H9 (cell line): ENCODE data around the gene MCHR1. TPM values are rescaled to one million over a fixed set of nuclear protein-coding genes. Genes with fewer than 3 reads are reported as not detected.

Source experiments
- DNase-seq: peaks from one replicate; pipeline ENCODE4 v3.0.0-alpha.2; 2017
- H2AFZ ChIP-seq: one replicate; pipeline ENCODE4 v1.6.1; 2013; ENCODE audit warnings: mild to moderate bottlenecking, low read length, control low read depth, moderate library complexity
- H2AK5ac ChIP-seq: 2 replicates; pipeline ENCODE4 v1.6.1; 2013; ENCODE audit warnings: low read length, control low read depth, mixed read lengths; ENCODE audit not compliant: insufficient read length
- H2BK120ac ChIP-seq: one replicate; pipeline ENCODE4 v1.6.1; 2013; ENCODE audit warnings: low read depth, mild to moderate bottlenecking, low read length, control low read depth, inconsistent platforms; ENCODE audit not compliant: poor library complexity, severe bottlenecking
- H2BK12ac ChIP-seq: 2 replicates; pipeline ENCODE4 v1.6.1; 2013; ENCODE audit warnings: low read length, control low read depth, mixed read lengths, low read depth; ENCODE audit not compliant: insufficient read length
- H2BK15ac ChIP-seq: 2 replicates; pipeline ENCODE4 v1.6.1; 2013; ENCODE audit warnings: low read depth, low read length, control low read depth
- H2BK20ac ChIP-seq: one replicate; pipeline ENCODE4 v1.6.1; 2013; ENCODE audit warnings: low read depth, mild to moderate bottlenecking, low read length, control low read depth, inconsistent platforms; ENCODE audit not compliant: poor library complexity, severe bottlenecking
- H2BK5ac ChIP-seq: 2 replicates; pipeline ENCODE4 v1.6.1; 2013; ENCODE audit warnings: low read length, control low read depth, mixed read lengths; ENCODE audit not compliant: insufficient read length
- H3K14ac ChIP-seq: 2 replicates; pipeline ENCODE4 v1.6.1; 2013; ENCODE audit warnings: low read length, control low read depth; ENCODE audit not compliant: insufficient read depth
- H3K18ac ChIP-seq: 2 replicates; pipeline ENCODE4 v1.6.1; 2013; ENCODE audit warnings: low read depth, mild to moderate bottlenecking, mixed read lengths, low read length, control low read depth; ENCODE audit not compliant: insufficient read length
- H3K23ac ChIP-seq: 2 replicates; pipeline ENCODE4 v1.6.1; 2013; ENCODE audit warnings: low read length, control low read depth, mixed read lengths, low read depth; ENCODE audit not compliant: insufficient read length
- H3K23me2 ChIP-seq: 2 replicates; pipeline ENCODE4 v1.6.1; 2013; ENCODE audit warnings: low read depth, mild to moderate bottlenecking, mixed read lengths, low read length, control low read depth; ENCODE audit not compliant: insufficient read length, poor library complexity, severe bottlenecking
- H3K27ac ChIP-seq: 2 replicates; pipeline ENCODE4 v1.5.1; 2013; ENCODE audit warnings: low read length, control low read depth, mixed read lengths, low read depth; ENCODE audit not compliant: insufficient read length
- H3K27me3 ChIP-seq: 2 replicates; pipeline ENCODE4 v1.6.1; 2013; ENCODE audit warnings: low read length, control low read depth, inconsistent platforms; ENCODE audit not compliant: insufficient read depth
- H3K4ac ChIP-seq: 2 replicates; pipeline ENCODE4 v1.6.1; 2013; ENCODE audit warnings: low read depth, mild to moderate bottlenecking, control low read depth, inconsistent platforms, low read length, moderate library complexity
- H3K4me1 ChIP-seq: 2 replicates; pipeline ENCODE4 v1.6.1; 2013; ENCODE audit warnings: low read length, control low read depth, inconsistent platforms; ENCODE audit not compliant: insufficient read depth
- H3K4me2 ChIP-seq: 2 replicates; pipeline ENCODE4 v1.6.1; 2013; ENCODE audit warnings: low read length, control low read depth, mixed read lengths; ENCODE audit not compliant: insufficient read length, insufficient read depth
- H3K56ac ChIP-seq: 2 replicates; pipeline ENCODE4 v1.6.1; 2013; ENCODE audit warnings: low read depth, mild to moderate bottlenecking, mixed read lengths, low read length, control low read depth; ENCODE audit not compliant: insufficient read length
- H3K79me1 ChIP-seq: 2 replicates; pipeline ENCODE4 v1.6.1; 2013; ENCODE audit warnings: low read depth, mild to moderate bottlenecking, moderate library complexity, low read length, control low read depth, inconsistent platforms; ENCODE audit not compliant: insufficient read depth, poor library complexity, severe bottlenecking
- H3K79me2 ChIP-seq: 2 replicates; pipeline ENCODE4 v1.6.1; 2013; ENCODE audit warnings: low read length, control low read depth, inconsistent platforms; ENCODE audit not compliant: insufficient read depth
- H3K9ac ChIP-seq: 2 replicates; pipeline ENCODE4 v1.6.1; 2013; ENCODE audit warnings: low read length, control low read depth, mixed read lengths; ENCODE audit not compliant: insufficient read length; ENCODE audit errors: extremely low read depth
- H3K9me3 ChIP-seq: one replicate; pipeline ENCODE4 v1.6.1; 2013; ENCODE audit warnings: low read depth, low read length, inconsistent platforms; ENCODE audit not compliant: control insufficient read depth
- H3T11ph ChIP-seq: one replicate; pipeline ENCODE4 v1.6.1; 2013; ENCODE audit warnings: mild to moderate bottlenecking, low read length, control low read depth, inconsistent platforms
- H4K20me1 ChIP-seq: one replicate; pipeline ENCODE4 v1.6.1; 2013; ENCODE audit not compliant: control insufficient read depth, insufficient read length, insufficient read depth
- H4K5ac ChIP-seq: 2 replicates; pipeline ENCODE4 v1.6.1; 2013; ENCODE audit warnings: low read depth, mild to moderate bottlenecking, mixed read lengths, low read length, control low read depth; ENCODE audit not compliant: insufficient read length
- H4K8ac ChIP-seq: replicated peaks from 2 replicates; pipeline ENCODE4 v1.6.1; 2013; ENCODE audit warnings: low read length, control low read depth, mixed read lengths, low read depth; ENCODE audit not compliant: insufficient read length
- H4K91ac ChIP-seq: 2 replicates; pipeline ENCODE4 v1.6.1; 2013; ENCODE audit warnings: low read depth, mild to moderate bottlenecking, moderate library complexity, mixed read lengths, low read length, control low read depth; ENCODE audit not compliant: insufficient read length
- H3K27ac Mint-ChIP-seq, 3 experiments: 2 replicates in 2 of 3; 3 replicates in 1 of 3; pipeline ENCODE4 v1.8.0; 2020 to 2021; ENCODE audit warnings: mixed read lengths in 3 of 3, mild to moderate bottlenecking in 1 of 3, moderate library complexity in 1 of 3
- H3K27me3 Mint-ChIP-seq: 2 replicates; pipeline ENCODE4 v1.8.0; 2021; ENCODE audit warnings: low read depth, mild to moderate bottlenecking, moderate library complexity, mixed read lengths
- H3K36me3 Mint-ChIP-seq, 3 experiments: 2 replicates in 2 of 3; 3 replicates in 1 of 3; pipeline ENCODE4 v1.8.0; 2020 to 2021; ENCODE audit warnings: low read depth in 3 of 3, mixed read lengths in 3 of 3; ENCODE audit not compliant: insufficient read depth in 1 of 3
- H3K4me1 Mint-ChIP-seq, 2 experiments: 2 replicates each; pipeline ENCODE4 v1.8.0; 2020; ENCODE audit warnings: mixed read lengths in 2 of 2
- H3K4me3 Mint-ChIP-seq, 2 experiments: 2 replicates in 1 of 2; 3 replicates in 1 of 2; pipeline ENCODE4 v1.8.0; 2020 to 2021; ENCODE audit warnings: mild to moderate bottlenecking in 2 of 2, mixed read lengths in 2 of 2, moderate library complexity in 1 of 2
- H3K9me3 Mint-ChIP-seq, 2 experiments: 2 replicates in 1 of 2; 3 replicates in 1 of 2; pipeline ENCODE4 v1.8.0; 2020; ENCODE audit warnings: mild to moderate bottlenecking in 2 of 2, mixed read lengths in 2 of 2, moderate library complexity in 1 of 2
- CTCF ChIP-seq: fragments of 200-600 bp; sonication (generic); conservative IDR thresholded peaks from 3 replicates; pipeline ENCODE4 v1.8.0; 2021; ENCODE audit warnings: antibody characterized with exemption, mild to moderate bottlenecking
- WGBS: extraction: QIAGEN DNeasy Blood & Tissue Kit; methylation state at CpG from one replicate; pipeline ENCODE4 v1.1.7; 2013; ENCODE audit warnings: missing lambda C conversion rate, low lambda C conversion rate, mixed read lengths; ENCODE audit not compliant: insufficient read length; ENCODE audit errors: extremely low coverage; 5-methylcytosine and 5-hydroxymethylcytosine counted together
- total RNA-seq: library from RNA; stranded (reverse); gene quantifications from 2 replicates; pipeline ENCODE4 v1.2.1, GENCODE V29; 2021

Gene MCHR1
- total RNA-seq, 1 experiment from 2014 or later, result 2.9 TPM

- H3K4me3 Mint-ChIP-seq, result no peak overlapping the region
- Histone ChIP-seq H2AK5ac (no peak overlapping the region), H2AFZ (no peak overlapping the region), H3K9me3 (no peaks in the 10 kb centered on the region), H2BK120ac (no peak overlapping the region), H4K20me1 (no peaks in the 10 kb centered on the region), H3K14ac (no peak overlapping the region), H3K27me3 (no peaks in the 10 kb centered on the region), H3K23ac (no peak overlapping the region), H3K4ac (no peak overlapping the region), H4K91ac (no peak overlapping the region), H2BK15ac (no peak overlapping the region), H4K8ac (no peak overlapping the region), H3K27ac (no peak overlapping the region), H3K79me2 (no peaks in the 10 kb centered on the region), H3K9ac (no peak overlapping the region), H3K18ac (no peak overlapping the region), H3K23me2 (no peaks in the 10 kb centered on the region), H2BK12ac (no peak overlapping the region), H3K4me2 (no peak overlapping the region), H3K56ac (no peak overlapping the region), H2BK20ac (no peak overlapping the region), H3K79me1 (no peaks in the 10 kb centered on the region), H3T11ph (no peak overlapping the region), H2BK5ac (no peak overlapping the region), H4K5ac (no peak overlapping the region), H3K4me1 (no peaks in the 10 kb centered on the region)
- no peak for TF ChIP-seq CTCF
- H3K27ac Mint-ChIP-seq, result no peak overlapping the region
- H3K9me3 Mint-ChIP-seq, result peaks cover 15 to 18% of the 10 kb centered on the region in 2 experiments
- no peak for DNase-seq
- H3K36me3 Mint-ChIP-seq, result peaks cover 6 to 15% (median 8%) of the 10 kb centered on the region in 3 experiments
- no peaks in the 10 kb centered on the region for H3K27me3 Mint-ChIP-seq
- peaks cover 5 to 23% of the 10 kb centered on the region in 2 experiments for H3K4me1 Mint-ChIP-seq
- WGBS, result no CpG with 5 or more reads among the region's 5 CpGs
Observed at GRCh38 chr22:40703736-40704135, 24.5 kb downstream of the MCHR1 start.
